DND-41 (cell line): Measurements from ENCODE around the gene TMEM258.

ENCODE experiments used
- ATAC-seq: fragments of 200-7000 bp; cut with Tn5 transposase; 3 replicates; pipeline ENCODE4 v1.9.1; 2021; ENCODE audit warnings: low read depth; ENCODE audit not compliant: insufficient read depth
- DNase-seq: peaks from one replicate; pipeline ENCODE4 v3.0.0-alpha.2; 2020
- H2AFZ ChIP-seq: 2 replicates; pipeline ENCODE4 v1.6.0; 2012; ENCODE audit warnings: low read depth, low read length
- H3K27ac ChIP-seq: 2 replicates; pipeline ENCODE4 v1.5.1; 2012; ENCODE audit warnings: low read length, inconsistent platforms
- H3K27me3 ChIP-seq: fragments of 200-600 bp; sonication (generic); 2 replicates; pipeline ENCODE4 v1.6.0; 2012; ENCODE audit warnings: low read length, mild to moderate bottlenecking, inconsistent platforms; ENCODE audit not compliant: insufficient read depth, poor library complexity
- H3K36me3 ChIP-seq: 2 replicates; pipeline ENCODE4 v1.5.1; 2012; ENCODE audit warnings: low read length, inconsistent platforms; ENCODE audit not compliant: insufficient read depth
- H3K4me1 ChIP-seq: 2 replicates; pipeline ENCODE4 v1.5.1; 2012; ENCODE audit warnings: mild to moderate bottlenecking, low read length; ENCODE audit not compliant: insufficient read depth
- H3K4me2 ChIP-seq: 2 replicates; pipeline ENCODE4 v1.6.0; 2012; ENCODE audit warnings: mild to moderate bottlenecking, moderate library complexity, low read length, inconsistent platforms; ENCODE audit not compliant: insufficient read depth
- H3K4me3 ChIP-seq, 2 experiments: fragments of 200-600 bp in 1 of 2; shearing (Covaris generic) in 1 of 2; 2 replicates each; pipeline ENCODE4 v1.5.1; 2012 to 2016; ENCODE audit warnings: inconsistent platforms in 2 of 2, low read length in 2 of 2, mild to moderate bottlenecking in 2 of 2, low read depth in 1 of 2, moderate library complexity in 1 of 2
- H3K79me2 ChIP-seq: 2 replicates; pipeline ENCODE4 v1.6.0; 2012; ENCODE audit warnings: low read length, inconsistent platforms; ENCODE audit not compliant: insufficient read depth
- H3K9ac ChIP-seq: 2 replicates; pipeline ENCODE4 v1.6.0; 2012; ENCODE audit warnings: low read depth, mild to moderate bottlenecking, inconsistent platforms, low read length, moderate library complexity
- H3K9me3 ChIP-seq: 2 replicates; pipeline ENCODE4 v1.5.1; 2012; ENCODE audit warnings: low read length, moderate library complexity, mild to moderate bottlenecking, inconsistent platforms; ENCODE audit not compliant: insufficient read depth, severe bottlenecking
- H4K20me1 ChIP-seq: 2 replicates; pipeline ENCODE4 v1.6.0; 2012; ENCODE audit warnings: low read length; ENCODE audit not compliant: insufficient read depth
- CTCF ChIP-seq: IDR thresholded peaks from 2 replicates; pipeline ENCODE4 v1.5.1; 2012; ENCODE audit warnings: borderline replicate concordance, low read length, moderate library complexity, mild to moderate bottlenecking; ENCODE audit not compliant: poor library complexity, severe bottlenecking; ENCODE audit errors: extremely low read depth
- EZH2 ChIP-seq: IDR thresholded peaks from 3 replicates; pipeline ENCODE4 v1.6.1; 2012; ENCODE audit warnings: borderline replicate concordance, low read depth, mild to moderate bottlenecking, moderate library complexity, low read length, inconsistent platforms; ENCODE audit not compliant: severe bottlenecking

TMEM258 gene

GRCh38 chr11:61795876-61796526 lies 3.6 kb upstream of the TMEM258 start:
- Histone ChIP-seq H2AFZ (no peak overlapping the region), H3K36me3 (peaks cover 62% of the 10 kb centered on the region), H3K27me3 (no peaks in the 10 kb centered on the region), H3K4me2 (peak overlapping the region; percentile 91; the same call in 1 of the 2 replicates), H3K79me2 (peaks cover 100% of the 10 kb centered on the region), H3K4me1 (peaks cover 52% of the 10 kb centered on the region), H3K9me3 (no peaks in the 10 kb centered on the region), H3K9ac (peak overlapping the region; percentile 94; the same call in 1 of the 2 replicates), H3K4me3 (peak overlapping the region in 1 of 2 experiments; percentile 7; a peak in 1 of 4 replicates), H3K27ac (no peak overlapping the region), H4K20me1 (peaks cover 36% of the 10 kb centered on the region)
- ATAC-seq (no peak), DNase-seq (no peak)
- TF ChIP-seq EZH2 (no peak), CTCF (no peak)

- no peak for ATAC-seq
- H3K36me3 ChIP-seq = peaks cover 62% of the 10 kb centered on the region
- H3K27me3 ChIP-seq = no peaks in the 10 kb centered on the region
- peak overlapping the region; percentile 94; the same call in 1 of the 2 replicates for H3K9ac ChIP-seq
- TF ChIP-seq CTCF (no peak), EZH2 (no peak)
- peaks cover 100% of the 10 kb centered on the region for H3K79me2 ChIP-seq
- no peak for DNase-seq
- peak overlapping the region in 1 of 2 experiments; percentile 16; a peak in 1 of 4 replicates for H3K4me3 ChIP-seq
- peak overlapping the region; percentile 91 for H3K4me2 ChIP-seq
- H4K20me1 ChIP-seq = peaks cover 36% of the 10 kb centered on the region
- no peak overlapping the region for H3K27ac ChIP-seq
- H3K9me3 ChIP-seq = no peaks in the 10 kb centered on the region
- peaks cover 56% of the 10 kb centered on the region for H3K4me1 ChIP-seq
- H2AFZ ChIP-seq = no peak overlapping the region
Observed at GRCh38 chr11:61795459-61795858, 3.1 kb upstream of the TMEM258 start.

GRCh38 chr11:61794579-61794978 lies 2.2 kb upstream of the TMEM258 start:
- peak overlapping the region in 1 of 2 experiments; percentile 82; a peak in 3 of 4 replicates for H3K4me3 ChIP-seq

More at GRCh38 chr11:61794579-61794978, 2.2 kb upstream of the TMEM258 start:
- H3K79me2 ChIP-seq = peaks cover 99% of the 10 kb centered on the region
- ATAC-seq (no peak), DNase-seq (no peak)
- no peak overlapping the region for H2AFZ ChIP-seq
- peaks cover 60% of the 10 kb centered on the region for H3K4me1 ChIP-seq
- peak overlapping the region; percentile 91 for H3K4me2 ChIP-seq
- no peaks in the 10 kb centered on the region for H3K9me3 ChIP-seq
- peak overlapping the region; percentile 94 for H3K9ac ChIP-seq
- peaks cover 34% of the 10 kb centered on the region for H4K20me1 ChIP-seq
- peak overlapping the region; percentile 51 for H3K27ac ChIP-seq
- no peaks in the 10 kb centered on the region for H3K27me3 ChIP-seq
- no peak for TF ChIP-seq CTCF
- no peak for TF ChIP-seq EZH2
- peaks cover 62% of the 10 kb centered on the region for H3K36me3 ChIP-seq
